Right renal cortex interstitium (tissue), 3 donors: ENCODE measurements around the gene HIPK2. TPM values are rescaled to one million over a fixed set of nuclear protein-coding genes. Genes with fewer than 3 reads are reported as not detected.

Source experiments
- DNase-seq, 3 donors: peaks; one replicate each; pipeline ENCODE4 v3.0.0-alpha.2; 2013; ENCODE audit warnings: low read depth in 3 of 3, low spot score in 2 of 3
- polyA plus RNA-seq, 3 donors: library from polyadenylated mRNA; unstranded; fragments of 120-200 nt; gene quantifications; one replicate each; pipeline ENCODE4 v1.2.1, GENCODE V29; 2013; ENCODE audit not compliant: insufficient read length in 3 of 3

Gene HIPK2
- polyA plus RNA-seq, 3 donors, result 81.5 to 88.7 (median 87.6) TPM

DNA sequence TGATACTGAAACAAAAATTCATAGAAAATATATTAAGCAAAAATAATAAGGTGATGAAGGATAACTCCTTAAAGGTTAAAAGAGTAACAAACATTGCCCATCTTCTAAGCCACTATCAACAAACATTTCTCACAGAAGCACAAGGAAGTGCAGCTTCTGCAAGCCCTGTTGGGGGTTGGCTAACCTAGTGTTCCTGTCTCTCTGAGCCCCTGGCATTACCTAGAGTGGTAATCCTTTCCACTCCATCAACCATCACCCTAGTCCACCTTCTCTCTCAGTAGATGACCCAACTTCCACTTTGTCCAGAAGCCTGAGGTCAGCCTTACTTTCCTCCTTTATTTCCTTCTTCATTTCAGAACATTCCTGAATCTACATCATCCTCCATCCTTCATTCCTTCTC, 59.7 kb downstream of the HIPK2 start:
- DNase-seq, result no peak

DNA sequence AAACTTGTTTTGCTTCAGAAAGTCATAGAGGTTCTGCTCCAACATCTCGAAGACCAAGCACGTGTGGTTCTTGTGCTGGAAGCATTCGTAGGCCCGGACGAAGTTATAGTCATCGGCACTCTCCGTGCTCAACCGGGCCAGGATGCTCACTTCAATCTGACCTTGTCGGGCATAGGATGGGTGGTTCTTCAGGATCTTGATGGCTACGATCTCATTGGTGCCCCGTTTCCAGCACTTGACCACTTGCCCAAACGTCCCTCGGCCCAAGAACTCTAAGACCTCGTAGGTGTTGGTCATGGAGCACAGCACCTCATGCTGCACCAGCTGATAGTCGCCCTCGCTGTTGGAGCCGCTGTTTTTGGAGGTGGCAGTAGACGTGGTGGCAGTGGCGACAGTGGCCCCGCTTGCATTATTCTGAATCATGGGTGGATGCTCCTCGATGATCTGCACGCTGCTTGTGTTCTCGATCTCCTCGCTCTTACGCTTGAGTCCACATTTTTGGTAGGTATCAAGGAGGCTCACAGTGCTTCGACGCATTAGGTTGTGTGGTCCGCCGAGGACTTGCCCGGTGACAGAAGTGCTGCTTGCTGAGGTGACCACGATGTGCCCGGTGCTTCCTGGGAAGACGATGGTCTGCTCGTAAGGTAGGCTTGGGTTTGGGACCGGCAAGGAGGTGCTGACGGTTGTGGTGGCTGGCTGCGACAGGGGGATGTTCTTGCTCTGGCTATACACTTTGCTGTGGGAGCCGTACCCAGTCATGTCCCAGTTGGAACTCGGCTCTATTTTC, 61.4 kb downstream of the HIPK2 start:
- DNase-seq, result no peak

DNA sequence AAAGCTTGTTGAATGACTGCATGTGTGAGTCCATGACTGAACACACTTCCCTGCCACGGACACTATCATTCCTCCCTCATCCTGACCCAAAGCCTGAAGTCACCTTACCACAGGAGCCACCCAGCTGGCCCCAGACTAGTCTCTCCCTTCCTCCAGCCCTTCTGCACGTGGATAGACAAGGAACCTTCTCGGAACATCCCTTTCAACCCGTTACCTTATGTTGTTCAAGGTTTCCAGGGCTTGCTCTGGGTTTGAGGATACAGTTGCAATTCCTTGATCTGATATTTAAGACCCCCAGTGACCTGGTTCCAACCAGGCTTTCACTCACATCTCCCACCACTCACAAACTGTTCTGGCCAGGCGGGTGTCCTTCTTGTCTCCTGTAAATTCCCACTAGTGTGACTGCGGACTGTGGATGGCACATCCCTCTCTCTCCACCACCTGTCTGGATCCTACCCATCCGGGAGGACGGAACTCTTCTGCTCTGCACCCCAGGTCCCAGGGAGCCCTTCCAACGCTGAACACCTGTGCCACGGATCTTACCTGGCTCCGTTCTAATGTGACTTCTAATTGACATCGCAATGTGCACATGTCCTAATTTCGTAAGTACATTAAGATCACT, 62.5 kb downstream of the HIPK2 start:
- no peak for DNase-seq

DNA sequence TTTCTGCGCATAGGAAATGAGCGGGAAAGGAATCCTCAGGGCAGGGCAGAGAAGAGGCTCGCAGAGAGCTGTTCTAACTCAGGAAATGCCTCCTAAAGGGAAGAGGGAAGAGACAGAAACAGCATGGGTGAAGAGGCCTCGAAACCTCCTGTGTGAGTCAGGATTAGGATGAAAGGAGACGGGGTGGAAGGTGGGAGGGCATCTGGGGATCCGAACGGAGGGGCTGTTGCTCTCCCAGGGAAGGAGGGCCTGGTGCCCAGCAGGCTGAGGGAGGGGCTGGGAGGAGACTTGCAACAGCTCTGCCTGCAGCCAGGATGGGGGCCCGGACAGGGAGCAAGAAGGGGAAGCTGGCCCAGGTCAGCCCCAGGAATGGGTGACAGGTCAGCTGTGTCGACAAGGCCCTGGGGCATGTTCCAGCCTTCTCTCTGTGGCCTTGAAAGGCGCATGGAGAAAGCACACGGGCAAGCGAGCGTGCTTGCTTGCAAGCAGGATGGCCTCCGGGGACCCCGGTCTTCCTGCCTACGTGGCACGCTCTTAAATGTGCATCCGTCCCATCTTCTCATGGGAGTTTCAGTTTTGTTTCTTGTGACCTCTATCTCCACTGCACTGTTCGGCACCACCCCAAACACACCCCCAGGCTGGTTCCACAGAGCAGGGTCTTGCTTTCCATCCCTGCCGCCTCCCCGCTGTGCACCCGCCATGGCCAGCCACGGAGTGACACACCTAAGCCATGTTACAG, 63.5 kb downstream of the HIPK2 start:
- DNase-seq, result no peak

DNA sequence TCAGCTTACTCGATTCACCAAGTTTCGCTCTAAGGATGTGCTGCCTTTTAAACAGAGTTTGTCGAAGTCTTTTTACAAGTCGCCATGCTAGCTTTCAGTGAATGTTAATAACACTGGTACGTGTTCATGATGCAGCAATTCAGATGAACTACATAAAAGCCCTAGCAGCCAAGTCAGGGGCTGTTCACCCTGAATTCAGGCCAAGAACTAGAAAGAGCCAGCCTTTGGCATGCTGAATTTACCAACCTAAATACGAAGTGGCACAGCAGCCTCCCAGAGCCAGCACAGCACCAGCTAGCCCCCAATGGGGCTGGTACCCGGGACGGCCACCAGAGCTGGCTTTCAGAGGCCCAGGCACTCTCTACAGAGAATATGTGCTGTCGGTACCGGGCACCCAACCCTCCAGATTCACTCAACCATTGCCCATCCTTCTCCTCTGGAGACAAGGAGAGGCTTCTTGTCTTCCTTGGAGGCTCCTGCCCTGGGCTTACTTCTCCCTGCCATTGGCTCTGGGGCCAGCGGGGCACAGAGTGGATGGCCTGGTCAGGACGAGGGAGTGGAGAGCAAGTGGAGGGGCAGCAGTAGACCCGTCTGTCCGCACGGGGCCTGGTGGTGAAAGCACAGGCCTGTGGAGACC, 64.2 kb downstream of the HIPK2 start:
- no peak for DNase-seq

DNA sequence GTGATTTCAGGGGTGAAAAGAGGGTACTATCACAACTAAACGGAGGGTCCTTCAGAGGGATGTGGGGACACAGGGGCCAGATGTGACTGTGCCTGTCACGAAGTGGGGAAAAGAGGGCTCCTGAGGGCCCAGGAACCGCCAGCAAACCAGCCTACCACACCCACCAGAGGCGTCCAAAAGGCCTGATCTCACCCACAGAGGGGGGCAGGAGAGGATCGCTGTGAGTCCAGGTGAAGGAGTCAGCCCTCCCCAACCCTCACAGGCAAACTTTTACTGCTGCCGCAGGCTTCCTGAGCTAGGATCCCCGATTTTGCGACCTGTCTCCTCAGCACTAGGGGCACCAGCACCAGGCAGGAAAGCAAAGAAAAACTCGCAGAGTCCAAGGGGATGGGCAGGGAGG, 64.7 kb downstream of the HIPK2 start:
- DNase-seq, result no peak

DNA sequence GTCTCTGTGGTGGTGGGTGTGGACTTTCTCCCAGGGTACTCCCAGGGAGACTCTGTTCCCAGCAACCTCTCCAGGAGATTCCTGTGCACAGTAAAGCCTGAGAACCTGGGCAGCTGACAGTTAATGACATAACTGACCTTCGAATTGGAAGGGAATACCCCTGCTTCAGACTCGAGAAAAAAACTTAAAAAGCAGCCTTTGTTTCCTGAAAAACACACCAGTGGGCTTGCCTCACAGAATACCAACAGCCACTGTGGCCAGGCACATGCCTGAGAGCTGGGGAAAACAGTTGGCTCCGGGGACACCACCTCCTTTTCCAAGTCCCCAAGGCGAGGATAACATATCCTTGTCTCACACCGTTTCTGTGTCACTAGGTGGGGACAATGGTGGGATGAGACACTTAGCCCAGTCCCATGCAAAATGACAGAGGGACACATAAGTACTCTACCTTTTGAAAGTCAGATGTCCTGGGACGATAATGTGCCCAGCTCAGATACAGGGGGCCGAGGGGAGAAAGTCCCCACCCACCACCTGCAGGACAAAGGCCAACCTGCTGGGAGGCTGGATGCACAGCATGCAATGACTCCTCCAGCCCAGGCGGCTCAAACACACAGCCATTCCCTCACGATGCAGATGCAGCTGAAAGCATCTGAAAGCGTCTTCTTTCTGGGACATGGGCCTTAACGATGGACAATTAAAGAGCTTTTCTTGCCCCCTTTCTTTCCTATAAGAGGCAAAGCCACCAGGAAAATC, 65.6 kb downstream of the HIPK2 start:
- no peak for DNase-seq

DNA sequence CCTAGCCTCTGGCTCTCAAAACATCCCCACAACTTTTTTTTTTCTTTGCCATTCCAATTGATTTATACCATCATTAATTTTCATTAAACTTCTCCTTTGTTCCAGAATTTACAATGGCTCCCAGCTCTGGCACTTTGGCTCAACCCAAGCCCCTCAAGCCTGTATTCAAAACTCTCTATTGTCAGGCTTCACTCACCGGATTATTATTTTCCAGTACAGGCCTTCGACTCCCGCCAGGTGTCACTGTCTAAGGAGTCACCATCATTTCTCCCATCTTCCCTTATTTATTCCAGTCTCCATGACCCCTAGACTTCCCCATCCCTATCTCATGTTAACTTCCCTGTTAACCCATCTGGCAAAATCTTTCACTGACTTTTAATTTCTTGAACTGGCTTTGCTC, 67.8 kb downstream of the HIPK2 start:
- no peak for DNase-seq

DNA sequence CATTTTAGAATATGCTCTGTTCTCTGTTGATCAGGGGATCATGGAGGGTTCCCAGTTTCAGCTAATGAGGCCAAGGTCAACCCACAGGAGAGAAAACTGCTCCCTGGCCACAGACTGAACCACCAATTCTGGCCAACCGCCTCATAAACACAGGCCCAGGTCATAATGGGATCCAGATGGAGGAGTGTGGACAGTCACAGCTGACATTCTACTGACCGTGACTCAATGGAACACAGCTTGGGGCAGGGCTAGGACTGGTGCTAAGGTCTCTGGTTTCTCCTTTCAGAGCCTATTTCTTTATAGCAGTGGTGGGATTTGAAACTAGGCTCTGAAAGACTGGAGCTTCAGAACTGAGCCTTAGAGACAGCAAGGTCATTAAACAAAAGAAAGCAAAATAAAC, 68.3 kb downstream of the HIPK2 start:
- DNase-seq, result no peak

DNA sequence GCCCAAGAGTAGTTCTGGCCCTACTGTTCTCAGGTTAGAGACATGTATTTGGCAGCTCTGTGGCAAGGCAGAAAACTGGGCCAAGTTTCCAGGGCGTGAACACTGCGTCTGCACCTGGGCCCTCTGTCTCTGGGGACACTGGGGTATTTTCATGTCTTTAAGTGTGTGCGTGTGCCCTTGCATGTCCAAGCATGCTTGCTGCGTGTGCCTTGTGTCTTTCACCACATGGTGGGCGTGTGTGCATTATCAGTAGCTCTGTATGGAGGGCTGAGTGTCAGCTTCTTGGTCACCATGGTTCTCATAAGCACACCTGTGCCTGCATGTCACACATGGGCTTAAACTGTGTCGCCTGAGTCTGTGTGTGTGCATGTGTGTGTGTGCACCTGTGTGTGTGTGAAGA, 69.3 kb downstream of the HIPK2 start:
- DNase-seq, result no peak

DNA sequence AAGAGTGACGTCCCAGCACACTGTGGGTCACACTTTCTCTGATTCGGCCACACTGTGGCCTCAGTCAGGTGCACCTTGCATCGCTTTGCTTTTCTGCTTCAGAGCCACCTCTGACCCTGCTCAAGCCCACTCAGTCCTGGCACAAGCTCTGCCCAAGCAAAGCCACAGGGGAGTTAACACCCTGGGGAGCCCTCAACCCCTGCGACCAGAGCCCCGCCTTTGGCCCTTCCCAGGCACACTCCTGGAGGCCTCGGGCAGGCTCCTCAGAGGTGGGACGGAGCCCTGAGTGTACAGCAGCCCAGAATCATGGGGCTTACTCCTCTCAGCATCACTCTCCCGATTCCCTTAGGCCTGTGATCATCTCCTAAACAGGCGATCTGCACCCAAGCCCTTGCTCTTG, 71.0 kb downstream of the HIPK2 start:
- no peak for DNase-seq

DNA sequence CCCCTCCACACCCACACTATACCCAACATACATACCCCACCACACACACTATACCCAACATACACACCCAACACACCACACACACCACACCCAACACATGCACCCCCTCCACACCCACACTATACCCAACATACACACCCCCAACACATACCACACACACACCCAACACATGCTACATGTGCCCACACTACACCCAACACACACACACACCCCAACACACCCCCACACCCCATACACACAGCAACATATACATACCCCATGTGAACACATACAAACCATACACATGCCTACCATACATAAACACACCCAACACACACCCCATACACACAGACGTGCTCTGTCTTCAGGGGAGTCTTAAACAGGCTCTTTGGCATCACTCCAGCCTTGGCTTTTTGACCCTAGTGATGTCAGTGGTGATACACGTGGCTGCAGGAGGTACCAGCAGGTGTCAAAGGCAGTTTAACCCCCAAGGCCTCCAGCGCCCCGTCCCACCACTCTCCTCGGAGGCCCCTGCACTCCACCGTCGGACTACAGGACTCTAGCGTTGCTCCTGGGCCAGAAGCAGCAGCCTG, 73.4 kb downstream of the HIPK2 start:
- no peak for DNase-seq

DNA sequence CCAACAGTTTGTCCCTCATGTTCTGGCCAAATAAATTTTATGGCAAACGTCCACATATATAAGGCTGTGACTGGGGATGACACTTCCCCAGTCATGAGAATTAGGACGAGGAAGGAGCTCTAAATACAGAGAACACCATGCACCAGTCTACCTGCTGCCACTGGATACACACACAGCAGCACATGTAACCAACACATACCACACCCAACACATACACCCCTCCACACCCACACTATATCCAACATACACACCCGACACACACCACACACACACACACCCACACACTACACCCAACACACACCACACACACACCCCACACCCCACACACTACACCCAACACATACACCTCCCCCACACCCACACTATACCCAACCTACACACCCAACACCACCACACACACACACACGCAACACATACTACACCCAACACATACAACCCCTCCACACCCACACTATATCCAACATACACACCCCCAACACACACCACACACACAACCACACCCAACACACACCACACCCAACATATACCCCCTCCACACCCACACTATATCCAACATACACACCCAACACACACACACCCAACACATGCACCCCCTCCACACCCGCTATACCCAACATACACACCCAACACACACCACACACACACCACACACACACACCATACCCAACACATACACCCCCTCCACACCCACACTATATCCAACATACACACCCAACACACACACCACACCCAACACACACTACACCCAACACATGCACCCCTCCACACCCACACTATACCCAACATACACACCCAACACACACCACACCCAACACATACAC, 74.1 kb downstream of the HIPK2 start:
- DNase-seq, result no peak

DNA sequence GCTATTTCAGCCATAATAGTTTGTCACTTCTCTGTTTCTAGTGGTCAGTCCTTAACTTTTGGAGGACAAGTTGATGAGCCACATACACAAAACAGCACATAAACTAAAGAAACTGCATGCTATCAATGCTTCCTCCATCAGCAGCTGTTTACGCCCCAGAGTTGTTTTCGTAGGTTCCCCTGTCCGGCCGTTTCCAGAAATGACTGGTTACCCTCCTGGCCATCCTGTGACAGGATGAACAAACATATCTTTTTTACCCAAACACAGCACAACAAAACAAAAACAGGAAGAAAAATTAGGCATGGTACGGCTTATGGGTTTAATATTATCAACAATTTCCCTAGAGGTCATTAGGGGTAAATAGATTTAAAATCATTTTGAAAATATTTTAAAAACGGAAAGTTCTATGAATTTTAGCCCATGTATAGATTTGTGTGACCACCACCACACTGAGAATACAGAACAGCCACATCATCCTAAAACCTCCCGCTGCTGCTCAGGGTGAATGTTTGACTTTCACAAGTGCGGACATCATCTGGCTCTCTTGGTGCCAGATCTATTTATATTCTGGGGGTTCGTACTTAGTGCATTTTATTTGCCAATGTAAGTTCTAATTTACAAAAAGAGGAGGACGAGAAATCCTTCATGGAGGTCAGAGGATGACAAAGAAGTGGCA, 74.8 kb downstream of the HIPK2 start:
- no peak for DNase-seq

DNA sequence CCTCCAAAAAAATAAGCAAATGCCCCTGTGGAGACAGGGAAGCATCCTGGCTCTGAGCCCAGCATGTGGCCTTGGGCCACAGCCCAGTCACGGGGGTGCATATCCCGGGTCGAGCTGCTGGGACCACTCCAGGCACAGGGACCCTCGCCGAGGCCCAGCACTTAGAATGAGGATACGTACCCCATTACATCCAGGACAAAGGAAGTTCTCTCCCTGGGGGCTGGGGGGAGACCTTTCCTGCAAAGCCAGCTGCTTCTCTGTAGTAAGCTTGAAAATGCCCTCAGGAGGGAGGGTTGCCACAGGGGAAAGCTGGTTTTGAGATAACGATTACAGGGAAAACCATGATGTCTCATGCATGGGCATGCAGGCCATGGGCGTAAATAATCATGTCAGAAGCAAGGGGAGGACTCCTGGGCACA, 75.5 kb downstream of the HIPK2 start:
- DNase-seq, result no peak

DNA sequence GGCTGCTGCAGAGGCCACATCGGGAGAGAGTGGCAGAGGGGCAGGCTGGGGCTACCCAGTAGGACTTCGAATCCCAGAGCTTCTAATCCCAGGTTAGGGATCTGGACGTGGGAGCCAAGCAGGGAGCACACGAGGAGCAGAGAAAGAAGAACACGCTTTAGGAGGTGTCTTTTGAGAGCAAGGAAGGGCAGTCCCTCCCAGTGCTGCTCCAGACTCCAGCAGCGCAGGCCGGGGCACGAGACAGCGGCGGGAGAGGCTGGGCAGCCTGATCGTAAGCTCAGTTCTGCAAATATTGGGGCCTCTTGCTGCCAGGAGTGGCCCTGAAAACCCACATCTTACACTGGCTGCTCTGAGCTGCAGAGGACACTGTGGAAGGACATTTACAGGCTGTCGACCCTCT, 75.9 kb downstream of the HIPK2 start:
- DNase-seq, result no peak

DNA sequence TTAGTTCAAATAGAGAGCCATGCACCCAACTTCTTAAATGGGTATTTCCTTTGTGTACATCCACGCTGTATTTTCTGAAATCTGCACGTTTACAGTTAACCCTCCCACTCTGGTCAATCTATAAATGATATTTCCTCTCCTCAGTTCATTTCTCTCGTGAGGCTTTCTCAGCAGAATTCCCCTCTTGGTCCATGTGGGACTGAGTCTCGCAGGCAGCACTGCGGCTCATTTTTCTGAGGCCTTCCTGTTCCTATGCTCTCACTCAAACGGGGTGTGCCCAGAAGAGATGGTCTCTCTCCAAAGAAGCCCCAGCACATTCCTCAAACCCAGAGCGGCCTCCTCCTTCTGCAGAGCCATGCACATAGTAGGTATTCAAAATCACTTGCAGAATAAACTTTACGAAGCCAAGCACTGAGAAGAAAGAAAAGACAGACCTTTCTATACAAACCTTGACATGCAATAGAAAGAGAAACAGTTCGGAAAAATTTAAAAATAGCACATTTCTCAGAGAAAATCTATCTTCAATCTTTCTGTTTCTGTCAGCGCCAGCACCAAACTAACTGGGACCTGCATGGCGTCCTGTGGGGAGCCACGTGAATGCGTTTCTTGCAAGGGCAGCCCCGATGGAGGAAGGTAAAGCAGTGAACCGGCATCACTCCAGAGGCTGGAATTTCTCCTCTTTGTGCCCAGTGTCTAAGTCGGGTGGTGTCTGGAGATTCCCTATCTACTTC, 77.1 kb downstream of the HIPK2 start:
- no peak for DNase-seq
